ENCODE results near the gene PARD3.

The PARD3 gene

DNA sequence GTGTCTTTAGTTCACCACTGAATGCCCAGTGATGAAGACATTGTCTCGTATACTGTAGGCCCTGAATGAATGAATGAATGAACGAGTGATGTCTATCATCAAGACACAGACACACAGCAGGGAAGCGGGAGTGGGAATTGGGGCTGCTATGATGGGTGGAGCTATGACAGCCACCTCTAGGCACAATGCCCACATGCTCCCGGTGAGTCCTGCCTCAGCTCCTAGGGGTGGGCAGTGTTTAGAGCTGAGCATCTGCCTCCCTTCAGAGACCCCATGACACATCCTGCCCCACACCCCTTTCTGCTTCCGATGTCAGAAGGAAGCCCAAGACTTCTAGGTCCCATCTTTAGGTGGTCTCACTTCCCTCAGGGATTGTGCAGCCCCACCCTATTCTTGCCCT lies 714.1 kb downstream of the PARD3 start:
- H3K79me2 ChIP-seq, result no peaks in the 10 kb centered on the region
- H3K4me2 ChIP-seq (ENCODE audit: low read length), result no peak overlapping the region
- TF ChIP-seq, protein P1, sequence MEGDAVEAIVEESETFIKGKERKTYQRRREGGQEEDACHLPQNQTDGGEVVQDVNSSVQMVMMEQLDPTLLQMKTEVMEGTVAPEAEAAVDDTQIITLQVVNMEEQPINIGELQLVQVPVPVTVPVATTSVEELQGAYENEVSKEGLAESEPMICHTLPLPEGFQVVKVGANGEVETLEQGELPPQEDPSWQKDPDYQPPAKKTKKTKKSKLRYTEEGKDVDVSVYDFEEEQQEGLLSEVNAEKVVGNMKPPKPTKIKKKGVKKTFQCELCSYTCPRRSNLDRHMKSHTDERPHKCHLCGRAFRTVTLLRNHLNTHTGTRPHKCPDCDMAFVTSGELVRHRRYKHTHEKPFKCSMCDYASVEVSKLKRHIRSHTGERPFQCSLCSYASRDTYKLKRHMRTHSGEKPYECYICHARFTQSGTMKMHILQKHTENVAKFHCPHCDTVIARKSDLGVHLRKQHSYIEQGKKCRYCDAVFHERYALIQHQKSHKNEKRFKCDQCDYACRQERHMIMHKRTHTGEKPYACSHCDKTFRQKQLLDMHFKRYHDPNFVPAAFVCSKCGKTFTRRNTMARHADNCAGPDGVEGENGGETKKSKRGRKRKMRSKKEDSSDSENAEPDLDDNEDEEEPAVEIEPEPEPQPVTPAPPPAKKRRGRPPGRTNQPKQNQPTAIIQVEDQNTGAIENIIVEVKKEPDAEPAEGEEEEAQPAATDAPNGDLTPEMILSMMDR (IDR thresholded peaks at IDR 0.05), result no peak
- H3K27ac ChIP-seq, result no peak overlapping the region
- H3K9me3 ChIP-seq (ENCODE audit: control insufficient read depth, low read length), result no peaks in the 10 kb centered on the region
- no peaks in the 10 kb centered on the region for H3K27me3 ChIP-seq (ENCODE audit: control insufficient read depth, insufficient read depth, low read length)
- H3K9ac ChIP-seq, result no peak overlapping the region
- no peaks in the 10 kb centered on the region for H3K36me3 ChIP-seq (ENCODE audit: control insufficient read depth, insufficient read depth, low read length)
- H2AFZ ChIP-seq, result no peak overlapping the region
- no peak overlapping the region for H3K4me3 ChIP-seq (ENCODE audit: low read depth, low read length)
- no peaks in the 10 kb centered on the region for H3K4me1 ChIP-seq

GRCh38 chr10:34098821-34099567 lies 716.1 kb downstream of the PARD3 start:
- Histone ChIP-seq H3K27ac (no peak overlapping the region), H3K9ac (no peak overlapping the region), H2AFZ (no peak overlapping the region), H3K4me1 (no peaks in the 10 kb centered on the region), H3K4me3 (ENCODE audit: low read depth, low read length) (no peak overlapping the region), H3K4me2 (ENCODE audit: low read length) (no peak overlapping the region), H3K27me3 (ENCODE audit: control insufficient read depth, insufficient read depth, low read length) (no peaks in the 10 kb centered on the region), H3K79me2 (no peaks in the 10 kb centered on the region), H3K9me3 (ENCODE audit: control insufficient read depth, low read length) (no peaks in the 10 kb centered on the region), H3K36me3 (ENCODE audit: control insufficient read depth, insufficient read depth, low read length) (no peaks in the 10 kb centered on the region)
- TF ChIP-seq, protein P1 (IDR thresholded peaks at IDR 0.05), result no peak

DNA sequence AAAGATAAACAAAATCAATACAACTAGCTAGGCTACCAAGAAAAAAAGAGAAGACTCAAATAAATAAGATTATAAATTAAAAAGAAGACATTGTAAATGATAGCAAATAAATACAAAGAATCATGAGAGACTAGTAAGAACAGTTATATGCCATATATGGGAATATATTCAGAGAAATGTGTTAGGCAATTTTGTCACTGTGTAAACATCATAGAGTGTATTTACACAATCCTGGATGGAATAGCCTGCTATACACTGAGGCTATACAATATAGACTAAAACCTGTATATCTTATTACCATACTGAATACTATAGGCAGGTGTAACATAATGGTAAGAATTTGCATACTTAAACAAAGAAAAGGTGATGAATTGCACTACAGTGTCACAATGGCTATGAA lies 717.4 kb downstream of the PARD3 start:
- no peak overlapping the region for H3K27ac ChIP-seq
- no peaks in the 10 kb centered on the region for H3K79me2 ChIP-seq
- H3K9ac ChIP-seq, result no peak overlapping the region
- no peak overlapping the region for H3K4me3 ChIP-seq (ENCODE audit: low read depth, low read length)
- TF ChIP-seq, protein P1 (IDR thresholded peaks at IDR 0.05), result no peak
- no peaks in the 10 kb centered on the region for H3K4me1 ChIP-seq
- H3K9me3 ChIP-seq (ENCODE audit: control insufficient read depth, low read length), result no peaks in the 10 kb centered on the region
- no peak overlapping the region for H3K4me2 ChIP-seq (ENCODE audit: low read length)
- no peaks in the 10 kb centered on the region for H3K36me3 ChIP-seq (ENCODE audit: control insufficient read depth, insufficient read depth, low read length)
- H3K27me3 ChIP-seq (ENCODE audit: control insufficient read depth, insufficient read depth, low read length), result no peaks in the 10 kb centered on the region
- H2AFZ ChIP-seq, result no peak overlapping the region

DNA sequence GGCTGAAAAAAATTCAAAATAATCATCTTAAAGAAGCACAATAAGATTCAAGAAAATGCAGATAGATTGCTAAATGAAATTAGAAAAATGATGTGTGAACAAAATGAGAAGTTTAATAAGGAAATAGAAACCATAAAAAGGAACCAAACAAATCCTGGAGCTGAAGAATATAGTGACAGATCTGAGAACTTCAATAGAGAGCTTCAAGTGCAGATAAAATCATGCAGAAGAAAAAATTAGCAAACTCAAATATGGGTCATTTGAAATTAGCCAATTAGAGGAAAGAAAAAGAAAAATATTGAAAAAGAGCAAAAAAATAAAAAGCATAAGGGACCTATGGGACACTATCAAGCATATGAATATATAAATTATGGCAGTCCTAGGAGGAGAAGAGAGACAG lies 720.1 kb downstream of the PARD3 start:
- TF ChIP-seq, protein P1 (IDR thresholded peaks at IDR 0.05), result no peak
- no peaks in the 10 kb centered on the region for H3K79me2 ChIP-seq
- H3K9ac ChIP-seq, result no peak overlapping the region
- H3K36me3 ChIP-seq (ENCODE audit: control insufficient read depth, insufficient read depth, low read length), result no peaks in the 10 kb centered on the region
- no peaks in the 10 kb centered on the region for H3K27me3 ChIP-seq (ENCODE audit: control insufficient read depth, insufficient read depth, low read length)
- H3K27ac ChIP-seq, result no peak overlapping the region
- H2AFZ ChIP-seq, result no peak overlapping the region
- H3K4me2 ChIP-seq (ENCODE audit: low read length), result no peak overlapping the region
- H3K4me3 ChIP-seq (ENCODE audit: low read depth, low read length), result no peak overlapping the region
- no peaks in the 10 kb centered on the region for H3K9me3 ChIP-seq (ENCODE audit: control insufficient read depth, low read length)
- no peaks in the 10 kb centered on the region for H3K4me1 ChIP-seq

GRCh38 chr10:34094146-34094696 lies 720.9 kb downstream of the PARD3 start:
- TF ChIP-seq, protein P1 (IDR thresholded peaks at IDR 0.05), result no peak
- no peak overlapping the region for H3K9ac ChIP-seq
- H3K79me2 ChIP-seq, result no peaks in the 10 kb centered on the region
- H3K27ac ChIP-seq, result no peak overlapping the region
- H3K4me3 ChIP-seq (ENCODE audit: low read depth, low read length), result no peak overlapping the region
- H3K27me3 ChIP-seq (ENCODE audit: control insufficient read depth, insufficient read depth, low read length), result no peaks in the 10 kb centered on the region
- H3K4me2 ChIP-seq (ENCODE audit: low read length), result no peak overlapping the region
- no peaks in the 10 kb centered on the region for H3K4me1 ChIP-seq
- H3K36me3 ChIP-seq (ENCODE audit: control insufficient read depth, insufficient read depth, low read length), result no peaks in the 10 kb centered on the region
- no peak overlapping the region for H2AFZ ChIP-seq
- H3K9me3 ChIP-seq (ENCODE audit: control insufficient read depth, low read length), result no peaks in the 10 kb centered on the region

Data from parathyroid adenoma (tissue), 2 donors.